Caco-2 (cell line): ENCODE measurements around the gene CNGA4. TPM values are rescaled to one million over a fixed set of nuclear protein-coding genes. Genes with fewer than 3 reads are reported as not detected.

Experiments
- BruUV-seq: library from RNA; stranded (reverse); fragments of 400-500 nt; replicated peaks from 2 replicates; lab custom pipeline; 2021; lab: Mats Ljungman, UMichigan
- CTCF ChIA-PET: fragments of 300-600 bp; sonication (Branson Sonifier 250); formaldehyde crosslinking; loops from one replicate; lab custom pipeline; 2022; ENCODE audit warnings: antibody characterized with exemption; lab: Charles Lee
- POLR2A ChIA-PET: fragments of 300-600 bp; sonication (Branson Sonifier 250); formaldehyde crosslinking; loops from one replicate; lab custom pipeline; 2022; ENCODE audit warnings: antibody characterized with exemption; lab: Charles Lee
- DNase-seq, 2 experiments: peaks; one replicate each; pipeline versions ENCODE4 v3.0.0 to v3.0.0-alpha.2; 2020 to 2022
- H3K27me3 ChIP-seq: replicated peaks from 2 replicates; pipeline ENCODE4 v1.6.0; 2011; ENCODE audit warnings: low read length; ENCODE audit not compliant: control insufficient read depth, insufficient read depth
- H3K36me3 ChIP-seq: 2 replicates; pipeline ENCODE4 v1.5.1; 2011; ENCODE audit warnings: low read length; ENCODE audit not compliant: control insufficient read depth, insufficient read depth
- H3K4me1 ChIP-seq: fragments of 250-450 bp; sonication (Bioruptor Pico); 2 replicates; pipeline ENCODE4 v1.5.1; 2020; ENCODE audit warnings: mild to moderate bottlenecking
- H3K4me3 ChIP-seq: 2 replicates; pipeline ENCODE4 v1.5.1; 2011; ENCODE audit warnings: low read depth, mild to moderate bottlenecking, control low read depth, low read length
- H3K9me3 ChIP-seq: fragments of 250-450 bp; sonication (Bioruptor Pico); 2 replicates; pipeline ENCODE4 v1.5.1; 2020; ENCODE audit warnings: mild to moderate bottlenecking, moderate library complexity
- H3K27ac Mint-ChIP-seq: one replicate; pipeline ENCODE4 v1.8.0; 2022; ENCODE audit warnings: mixed read lengths; ENCODE audit not compliant: unreplicated experiment
- H3K27me3 Mint-ChIP-seq: one replicate; pipeline ENCODE4 v1.8.0; 2022; ENCODE audit warnings: mixed read lengths; ENCODE audit not compliant: insufficient read depth, unreplicated experiment
- H3K36me3 Mint-ChIP-seq: one replicate; pipeline ENCODE4 v1.8.0; 2022; ENCODE audit warnings: mild to moderate bottlenecking, mixed read lengths; ENCODE audit not compliant: insufficient read depth, unreplicated experiment
- H3K4me1 Mint-ChIP-seq: one replicate; pipeline ENCODE4 v1.8.0; 2022; ENCODE audit warnings: low read depth, mixed read lengths; ENCODE audit not compliant: unreplicated experiment
- H3K4me3 Mint-ChIP-seq: one replicate; pipeline ENCODE4 v1.8.0; 2022; ENCODE audit warnings: mild to moderate bottlenecking, moderate library complexity, mixed read lengths; ENCODE audit not compliant: unreplicated experiment
- H3K9me3 Mint-ChIP-seq: one replicate; pipeline ENCODE4 v1.8.0; 2022; ENCODE audit warnings: mixed read lengths; ENCODE audit not compliant: unreplicated experiment
- intact Hi-C: fragments of 100-400 bp; cut with micrococcal nuclease; formaldehyde crosslinking; loops from one replicate; pipeline ENCODE4 v1.10.0; 2022; ENCODE audit not compliant: unreplicated experiment
- total RNA-seq: library from RNA; stranded (reverse); gene quantifications from 2 replicates; pipeline ENCODE4 v1.2.3, GENCODE V29; 2022
- TF ChIP-seq, protein P1 (sequence below), 2 experiments: fragments of 200-600 bp in 1 of 2; IDR thresholded peaks; 1 replicate in 1 of 2; 2 replicates in 1 of 2; pipeline versions ENCODE4 v1.5.1 to v1.8.0; 2011 to 2022; ENCODE audit warnings: antibody characterized with exemption in 1 of 2, control low read depth in 1 of 2, inconsistent platforms in 1 of 2, low read depth in 1 of 2, low read length in 1 of 2, mild to moderate bottlenecking in 1 of 2, moderate library complexity in 1 of 2; ENCODE audit not compliant: insufficient read depth in 1 of 2, severe bottlenecking in 1 of 2, unreplicated experiment in 1 of 2

The CNGA4 gene
- total RNA-seq, 1 experiment from 2014 or later: not detected

DNA sequence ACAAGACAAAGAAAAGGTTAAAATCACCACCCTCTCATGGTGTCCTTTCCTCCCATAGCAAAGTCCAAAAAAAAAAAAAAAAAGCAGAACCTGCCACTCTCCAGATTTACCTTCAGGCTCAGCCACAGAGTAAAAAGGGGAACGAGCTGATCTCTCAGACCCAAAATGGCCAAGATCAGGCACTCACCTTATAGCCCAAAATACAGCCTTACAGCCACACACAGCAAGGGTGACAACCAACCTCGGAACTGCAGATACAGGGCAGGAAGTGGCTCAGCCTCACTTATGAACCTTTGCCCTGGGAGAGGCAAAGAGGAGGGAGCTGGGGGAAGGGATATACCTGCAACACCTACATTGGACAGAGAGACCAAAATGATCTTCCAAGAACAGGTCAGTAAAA, 9.0 kb upstream of the CNGA4 start:
- POLR2A ChIA-PET: no interaction called here

GRCh38 chr11:6232899-6233298, 6.0 kb upstream of the CNGA4 start:
- ChIA-PET CTCF (no interaction called here), POLR2A (no interaction called here)
- H3K9me3 Mint-ChIP-seq: no peaks in the 10 kb centered on the region
- TF ChIP-seq, protein P1, sequence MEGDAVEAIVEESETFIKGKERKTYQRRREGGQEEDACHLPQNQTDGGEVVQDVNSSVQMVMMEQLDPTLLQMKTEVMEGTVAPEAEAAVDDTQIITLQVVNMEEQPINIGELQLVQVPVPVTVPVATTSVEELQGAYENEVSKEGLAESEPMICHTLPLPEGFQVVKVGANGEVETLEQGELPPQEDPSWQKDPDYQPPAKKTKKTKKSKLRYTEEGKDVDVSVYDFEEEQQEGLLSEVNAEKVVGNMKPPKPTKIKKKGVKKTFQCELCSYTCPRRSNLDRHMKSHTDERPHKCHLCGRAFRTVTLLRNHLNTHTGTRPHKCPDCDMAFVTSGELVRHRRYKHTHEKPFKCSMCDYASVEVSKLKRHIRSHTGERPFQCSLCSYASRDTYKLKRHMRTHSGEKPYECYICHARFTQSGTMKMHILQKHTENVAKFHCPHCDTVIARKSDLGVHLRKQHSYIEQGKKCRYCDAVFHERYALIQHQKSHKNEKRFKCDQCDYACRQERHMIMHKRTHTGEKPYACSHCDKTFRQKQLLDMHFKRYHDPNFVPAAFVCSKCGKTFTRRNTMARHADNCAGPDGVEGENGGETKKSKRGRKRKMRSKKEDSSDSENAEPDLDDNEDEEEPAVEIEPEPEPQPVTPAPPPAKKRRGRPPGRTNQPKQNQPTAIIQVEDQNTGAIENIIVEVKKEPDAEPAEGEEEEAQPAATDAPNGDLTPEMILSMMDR (IDR thresholded peaks at IDR 0.05; ENCODE audit: insufficient read depth in 1 of 2, low read depth in 1 of 2, low read length in 1 of 2, severe bottlenecking in 1 of 2, unreplicated experiment in 1 of 2): no peak
- peaks cover 7% of the 10 kb centered on the region for H3K36me3 Mint-ChIP-seq
- H3K4me3 ChIP-seq: no peak overlapping the region
- H3K4me1 ChIP-seq: peaks cover 16% of the 10 kb centered on the region
- peaks cover 19% of the 10 kb centered on the region for H3K4me1 Mint-ChIP-seq
- H3K9me3 ChIP-seq: no peaks in the 10 kb centered on the region
- H3K27me3 ChIP-seq: no peaks in the 10 kb centered on the region
- DNase-seq: no peak
- BruUV-seq: no TSS peak
- peak overlapping the region; percentile 87 for H3K4me3 Mint-ChIP-seq
- no peaks in the 10 kb centered on the region for H3K36me3 ChIP-seq
- no peaks in the 10 kb centered on the region for H3K27me3 Mint-ChIP-seq
- intact Hi-C loops: loop anchor here (5.0 to 10.0 kb wide), 4 partner anchors 119 to 1626 kb away; partner anchors contain the start of genes ARFIP2, TAF10, TIMM10B and TPP1
- H3K27ac Mint-ChIP-seq: no peak overlapping the region

More for the DNA sequence above, 9.0 kb upstream of the CNGA4 start:
- Mint-ChIP-seq H3K27ac (peak overlapping the region; percentile 42), H3K27me3 (no peaks in the 10 kb centered on the region), H3K36me3 (peaks cover 17% of the 10 kb centered on the region), H3K4me1 (peaks cover 37% of the 10 kb centered on the region), H3K4me3 (peak overlapping the region; percentile 49), H3K9me3 (no peaks in the 10 kb centered on the region)
- Histone ChIP-seq H3K4me1 (peaks cover 16% of the 10 kb centered on the region), H3K4me3 (peak overlapping the region; percentile 21), H3K27me3 (no peaks in the 10 kb centered on the region), H3K36me3 (no peaks in the 10 kb centered on the region), H3K9me3 (no peaks in the 10 kb centered on the region)
- no TSS peak for BruUV-seq
- CTCF ChIA-PET: interaction anchor here (0.6 to 0.7 kb wide), 3 partner anchors 20 to 124 kb away, joined by 3 to 9 read pairs (median 3); no protein-coding TSS in a partner anchor
- intact Hi-C loops: loop anchor here (5.0 to 10.0 kb wide), 4 partner anchors 122 to 1623 kb away; partner anchors contain the start of genes ARFIP2, TAF10, TIMM10B and TPP1
- peak; percentile 40 to 61 for DNase-seq
- TF ChIP-seq, protein P1 (IDR thresholded peaks at IDR 0.05; ENCODE audit: insufficient read depth in 1 of 2, low read depth in 1 of 2, low read length in 1 of 2, severe bottlenecking in 1 of 2, unreplicated experiment in 1 of 2): no peak

DNA sequence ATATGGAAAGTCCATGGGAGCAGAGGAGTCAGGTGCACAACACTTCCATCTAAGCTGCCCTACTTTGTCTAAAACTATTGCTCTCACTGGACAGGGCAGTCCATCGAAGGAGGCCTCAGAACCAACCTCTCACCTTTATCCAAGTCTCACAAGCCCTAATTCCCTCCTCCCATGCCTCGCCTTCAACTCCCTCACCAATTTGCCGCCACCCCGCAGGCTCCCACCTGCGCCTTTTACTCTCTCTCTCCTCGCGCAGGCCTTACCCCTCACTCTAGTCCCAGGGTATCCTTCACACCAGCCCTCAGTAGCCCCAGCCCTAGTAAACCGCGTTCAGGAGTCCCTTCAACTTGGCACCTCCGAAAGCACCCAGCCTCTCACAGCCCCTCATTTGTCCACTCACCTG, 4.9 kb upstream of the CNGA4 start:
- CTCF ChIA-PET: interaction anchor here (0.6 to 2.5 kb wide), 9 partner anchors 17 to 154 kb away, joined by 3 to 13 read pairs (median 3); no protein-coding TSS in a partner anchor
- Mint-ChIP-seq H3K4me1 (peaks cover 19% of the 10 kb centered on the region), H3K36me3 (peaks cover 7% of the 10 kb centered on the region), H3K27me3 (no peaks in the 10 kb centered on the region), H3K9me3 (no peaks in the 10 kb centered on the region), H3K27ac (peak overlapping the region; percentile 90), H3K4me3 (peak overlapping the region; percentile 87)
- Histone ChIP-seq H3K4me1 (peaks cover 22% of the 10 kb centered on the region), H3K27me3 (no peaks in the 10 kb centered on the region), H3K9me3 (no peaks in the 10 kb centered on the region), H3K36me3 (no peaks in the 10 kb centered on the region), H3K4me3 (peak overlapping the region; percentile 89)
- DNase-seq: no peak
- BruUV-seq: TSS peak; percentile 18
- TF ChIP-seq, protein P1 (IDR thresholded peaks at IDR 0.05; ENCODE audit: insufficient read depth in 1 of 2, low read depth in 1 of 2, low read length in 1 of 2, severe bottlenecking in 1 of 2, unreplicated experiment in 1 of 2): no peak
- POLR2A ChIA-PET: interaction anchor here (0.6 to 1.1 kb wide), 2 partner anchors 110 to 449 kb away, joined by 3 to 4 read pairs; partner anchors contain the start of gene MRPL17
- intact Hi-C loops: loop anchor here (1.0 to 10.0 kb wide), 5 partner anchors 14 to 1627 kb away; partner anchors contain the start of genes ARFIP2, TAF10, TIMM10B and TPP1
